ENCODE data around the gene KCNIP1. TPM values are rescaled to one million over a fixed set of nuclear protein-coding genes. Genes with fewer than 3 reads are reported as not detected.
"Not testable (repeated sequence)": the region's sequence is repeated elsewhere in the genome, so short reads cannot be mapped to it uniquely, and the experiment has no call there.

The KCNIP1 gene
- polyA plus RNA-seq, 1 donor from 2014 or later: 13.8 TPM

GRCh38 chr5:170761048-170761707, 257.4 kb downstream of the KCNIP1 start:
- Histone ChIP-seq H3K27me3 (ENCODE audit: insufficient read depth, low read depth, low read length) (no peaks in the 10 kb centered on the region), H2AFZ (ENCODE audit: low read depth, low read length) (no peak overlapping the region), H3K9ac (ENCODE audit: low read length) (no peak overlapping the region), H3K79me2 (replicated peaks; ENCODE audit: insufficient read depth, low read length) (no peaks in the 10 kb centered on the region), H3K4me2 (ENCODE audit: low read length) (no peak overlapping the region), H3K36me3 (ENCODE audit: insufficient read depth, low read length) (no peaks in the 10 kb centered on the region), H4K20me1 (ENCODE audit: insufficient read depth) (no peaks in the 10 kb centered on the region), H3K4me3 (ENCODE audit: low read length) (no peak overlapping the region), H3K9me2 (ENCODE audit: insufficient read depth, low read length) (no peaks in the 10 kb centered on the region), H3K27ac (ENCODE audit: low read length) (no peak overlapping the region), H3F3A (ENCODE audit: insufficient read depth, low read length, poor library complexity, severe bottlenecking) (no peaks in the 10 kb centered on the region), H3K9me3 (ENCODE audit: low read length) (no peaks in the 10 kb centered on the region)
- TF ChIP-seq TAF1 (IDR thresholded peaks at IDR 0.05; ENCODE audit: low read depth) (no peak), SMC3 (conservative IDR thresholded peaks at IDR 0.05; ENCODE audit: poor library complexity) (no peak), POLR2AphosphoS5 (IDR thresholded peaks at IDR 0.05) (no peak), EP300 (conservative IDR thresholded peaks at IDR 0.05; ENCODE audit: poor library complexity, severe bottlenecking) (no peak), RAD21 (conservative IDR thresholded peaks at IDR 0.05) (no peak), REST (IDR thresholded peaks at IDR 0.05; ENCODE audit: borderline replicate concordance) (no peak), MXI1 (conservative IDR thresholded peaks at IDR 0.05; ENCODE audit: poor library complexity, severe bottlenecking) (no peak), EZH2 (IDR thresholded peaks at IDR 0.05; ENCODE audit: borderline replicate concordance, insufficient read depth, low read length, poor library complexity, severe bottlenecking) (no peak)
- TF ChIP-seq, protein P1, sequence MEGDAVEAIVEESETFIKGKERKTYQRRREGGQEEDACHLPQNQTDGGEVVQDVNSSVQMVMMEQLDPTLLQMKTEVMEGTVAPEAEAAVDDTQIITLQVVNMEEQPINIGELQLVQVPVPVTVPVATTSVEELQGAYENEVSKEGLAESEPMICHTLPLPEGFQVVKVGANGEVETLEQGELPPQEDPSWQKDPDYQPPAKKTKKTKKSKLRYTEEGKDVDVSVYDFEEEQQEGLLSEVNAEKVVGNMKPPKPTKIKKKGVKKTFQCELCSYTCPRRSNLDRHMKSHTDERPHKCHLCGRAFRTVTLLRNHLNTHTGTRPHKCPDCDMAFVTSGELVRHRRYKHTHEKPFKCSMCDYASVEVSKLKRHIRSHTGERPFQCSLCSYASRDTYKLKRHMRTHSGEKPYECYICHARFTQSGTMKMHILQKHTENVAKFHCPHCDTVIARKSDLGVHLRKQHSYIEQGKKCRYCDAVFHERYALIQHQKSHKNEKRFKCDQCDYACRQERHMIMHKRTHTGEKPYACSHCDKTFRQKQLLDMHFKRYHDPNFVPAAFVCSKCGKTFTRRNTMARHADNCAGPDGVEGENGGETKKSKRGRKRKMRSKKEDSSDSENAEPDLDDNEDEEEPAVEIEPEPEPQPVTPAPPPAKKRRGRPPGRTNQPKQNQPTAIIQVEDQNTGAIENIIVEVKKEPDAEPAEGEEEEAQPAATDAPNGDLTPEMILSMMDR (IDR thresholded peaks at IDR 0.05; ENCODE audit: poor library complexity, severe bottlenecking): no peak

GRCh38 chr5:170761708-170762066, 257.9 kb downstream of the KCNIP1 start:
- Histone ChIP-seq H3K79me2 (replicated peaks; ENCODE audit: insufficient read depth, low read length) (no peaks in the 10 kb centered on the region), H3K9me2 (ENCODE audit: insufficient read depth, low read length) (no peaks in the 10 kb centered on the region), H2AFZ (ENCODE audit: low read depth, low read length) (no peak overlapping the region), H3K4me3 (ENCODE audit: low read length) (no peak overlapping the region), H3K36me3 (ENCODE audit: insufficient read depth, low read length) (no peaks in the 10 kb centered on the region), H3K9ac (ENCODE audit: low read length) (no peak overlapping the region), H3F3A (ENCODE audit: insufficient read depth, low read length, poor library complexity, severe bottlenecking) (no peaks in the 10 kb centered on the region), H4K20me1 (ENCODE audit: insufficient read depth) (no peaks in the 10 kb centered on the region), H3K27ac (ENCODE audit: low read length) (no peak overlapping the region), H3K9me3 (ENCODE audit: low read length) (no peaks in the 10 kb centered on the region), H3K27me3 (ENCODE audit: insufficient read depth, low read depth, low read length) (no peaks in the 10 kb centered on the region), H3K4me2 (ENCODE audit: low read length) (no peak overlapping the region)
- TF ChIP-seq, protein P1 (IDR thresholded peaks at IDR 0.05; ENCODE audit: poor library complexity, severe bottlenecking): no peak

DNA sequence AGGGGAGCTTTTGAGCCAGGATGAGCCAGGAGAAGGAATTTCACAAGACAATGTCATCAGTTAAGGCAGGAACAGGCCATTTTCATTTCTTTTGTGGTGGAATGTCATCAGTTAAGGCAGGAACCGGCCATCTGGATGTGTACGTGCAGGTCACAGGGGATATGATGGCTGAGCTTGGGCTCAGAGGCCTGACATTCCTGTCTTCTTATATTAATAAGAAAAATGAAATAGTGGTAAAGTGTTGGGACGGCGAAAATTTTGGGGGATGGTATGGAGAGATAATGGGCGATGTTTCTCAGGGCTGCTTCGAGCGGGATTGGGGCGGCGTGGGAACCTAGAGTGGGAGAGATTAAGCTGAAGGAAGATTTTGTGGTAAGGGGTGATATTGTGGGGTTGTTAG, 258.5 kb downstream of the KCNIP1 start:
- not testable (repeated sequence) for H3K27me3 ChIP-seq (ENCODE audit: insufficient read depth, low read depth, low read length)

DNA sequence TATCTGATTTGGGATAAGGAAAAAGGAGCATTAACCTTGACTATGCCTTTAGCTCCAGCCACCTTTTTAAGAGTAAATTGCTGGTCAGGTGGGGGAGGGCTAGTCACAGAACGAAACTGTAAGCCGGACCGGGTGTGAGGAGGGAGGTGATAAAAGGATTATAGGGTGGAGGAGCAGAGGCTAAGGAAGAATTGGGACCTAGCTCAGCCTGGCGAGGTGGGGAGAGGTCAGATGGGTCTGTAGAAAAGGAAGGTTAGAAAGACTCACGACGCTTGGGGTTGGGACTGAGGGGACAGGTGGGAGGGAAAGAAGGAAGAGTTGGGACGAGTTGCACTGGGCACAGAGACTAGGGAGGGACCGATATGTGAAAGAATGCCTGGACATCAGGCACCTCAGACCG, 262.0 kb downstream of the KCNIP1 start:
- H3K9me2 ChIP-seq (ENCODE audit: insufficient read depth, low read length); H3K36me3 ChIP-seq (ENCODE audit: insufficient read depth, low read length); H3K27me3 ChIP-seq (ENCODE audit: insufficient read depth, low read depth, low read length); H3F3A ChIP-seq (ENCODE audit: insufficient read depth, low read length, poor library complexity, severe bottlenecking); H4K20me1 ChIP-seq (ENCODE audit: insufficient read depth); H3K4me2 ChIP-seq (ENCODE audit: low read length); H3K9ac ChIP-seq (ENCODE audit: low read length); H2AFZ ChIP-seq (ENCODE audit: low read depth, low read length); H3K9me3 ChIP-seq (ENCODE audit: low read length); H3K79me2 ChIP-seq (replicated peaks; ENCODE audit: insufficient read depth, low read length); H3K27ac ChIP-seq (ENCODE audit: low read length); H3K4me3 ChIP-seq (ENCODE audit: low read length): not testable (repeated sequence)

More for the DNA sequence above, 258.5 kb downstream of the KCNIP1 start:
- not testable (repeated sequence) for H3K9me3 ChIP-seq (ENCODE audit: low read length); H3K79me2 ChIP-seq (replicated peaks; ENCODE audit: insufficient read depth, low read length); H4K20me1 ChIP-seq (ENCODE audit: insufficient read depth); H3K4me2 ChIP-seq (ENCODE audit: low read length); H2AFZ ChIP-seq (ENCODE audit: low read depth, low read length); H3K9me2 ChIP-seq (ENCODE audit: insufficient read depth, low read length); H3K4me3 ChIP-seq (ENCODE audit: low read length); H3K36me3 ChIP-seq (ENCODE audit: insufficient read depth, low read length); H3K9ac ChIP-seq (ENCODE audit: low read length); H3F3A ChIP-seq (ENCODE audit: insufficient read depth, low read length, poor library complexity, severe bottlenecking); H3K27ac ChIP-seq (ENCODE audit: low read length)
